ENCODE data around the gene NOXA1. TPM values are rescaled to one million over a fixed set of nuclear protein-coding genes. Genes with fewer than 3 reads are reported as not detected.
"Not testable (repeated sequence)": the region's sequence is repeated elsewhere in the genome, so short reads cannot be mapped to it uniquely, and the experiment has no call there.

Gene NOXA1
- total RNA-seq, 1 donor from 2014 or later = 0.30 TPM

DNA sequence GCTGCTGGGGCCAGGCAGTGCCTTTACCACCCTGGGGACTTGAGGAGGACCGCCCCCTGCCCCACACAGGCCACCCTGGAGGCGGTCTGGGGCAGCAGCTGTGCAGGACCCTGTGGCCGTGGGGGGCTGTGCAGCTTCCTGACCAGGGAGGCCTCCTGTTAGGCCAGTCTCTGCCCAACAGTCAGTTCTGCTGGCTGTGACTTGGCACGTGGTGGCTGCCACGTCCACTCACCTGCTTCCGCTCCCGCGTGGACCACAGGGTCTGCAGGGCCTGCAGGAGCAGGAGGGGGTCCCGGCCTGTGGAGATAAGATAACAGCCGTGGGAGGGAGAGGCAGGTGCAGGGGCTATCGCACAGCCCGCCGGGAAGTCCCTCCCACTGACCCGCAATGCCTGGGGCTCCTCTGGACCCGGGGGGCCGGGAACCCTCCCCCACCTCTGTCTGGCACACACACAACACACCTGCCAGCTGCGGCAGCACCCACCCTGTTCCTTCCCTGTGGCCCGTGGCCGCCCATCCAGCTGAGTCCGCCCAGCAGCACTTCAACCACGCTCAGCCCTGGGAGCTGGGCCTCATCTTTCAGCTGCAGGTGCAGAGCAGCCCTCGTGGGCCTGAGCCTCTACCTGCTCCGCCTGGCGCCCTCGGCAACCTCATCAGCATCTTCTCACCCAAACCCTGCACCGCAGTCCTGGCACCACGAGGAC lies 40.0 kb upstream of the NOXA1 start:
- Mint-ChIP-seq H3K4me1 (no peaks in the 10 kb centered on the region), H3K36me3 (ENCODE audit: low read depth) (peaks cover 5% of the 10 kb centered on the region), H3K4me3 (no peak overlapping the region), H3K27me3 (no peaks in the 10 kb centered on the region), H3K27ac (no peak overlapping the region), H3K9me3 (peaks cover 3% of the 10 kb centered on the region)
- intact Hi-C loops (cut with micrococcal nuclease) = no loop called here
- no peak for DNase-seq

DNA sequence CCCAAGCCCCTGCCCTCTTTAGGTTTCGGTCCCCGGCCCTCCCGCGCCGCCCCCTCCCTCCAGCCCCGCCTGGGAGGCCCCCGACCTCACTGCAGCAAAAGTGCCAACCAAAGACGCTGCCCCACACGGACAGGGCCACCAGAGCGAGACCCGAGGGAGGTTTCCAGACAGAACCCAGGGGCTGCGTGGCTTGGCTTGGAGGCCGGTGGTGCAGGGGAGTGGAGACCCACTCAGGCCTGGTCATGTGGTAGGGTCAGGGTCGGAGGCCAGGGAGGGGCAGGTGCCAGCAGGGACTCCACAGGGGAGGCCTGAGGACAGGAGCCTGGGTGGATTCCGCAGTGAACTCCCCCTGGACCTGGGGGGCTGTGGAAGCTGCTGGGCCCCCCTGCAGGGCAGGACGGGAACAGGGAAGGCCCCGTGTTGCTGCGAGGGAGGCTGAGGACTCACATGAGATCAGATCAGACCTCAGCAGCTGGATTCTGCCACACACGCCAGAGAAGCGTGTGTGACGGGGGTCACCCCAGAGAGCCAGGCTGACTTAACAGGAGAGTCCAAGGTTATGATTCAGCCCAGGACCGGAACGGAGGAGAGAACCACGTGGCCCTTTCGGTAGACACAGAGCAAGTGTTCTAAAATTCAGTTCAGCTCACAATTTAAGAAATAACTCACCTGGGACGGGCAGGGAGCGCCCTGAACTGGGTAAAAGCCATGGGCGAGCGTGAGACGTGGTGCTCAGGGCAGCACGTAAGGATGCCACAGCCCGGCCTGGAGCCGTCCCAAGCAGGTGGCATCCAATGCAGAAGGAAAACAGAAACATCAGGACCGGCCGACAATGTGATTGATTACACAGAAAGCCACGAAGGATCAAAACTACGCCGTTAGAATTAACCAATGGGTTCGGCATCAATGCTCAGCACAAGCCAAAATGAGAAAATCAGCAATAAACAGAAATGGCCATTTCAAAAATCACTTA lies 39.1 kb upstream of the NOXA1 start:
- Mint-ChIP-seq H3K36me3 (ENCODE audit: low read depth) (no peaks in the 10 kb centered on the region), H3K27ac (no peak overlapping the region), H3K4me1 (no peaks in the 10 kb centered on the region), H3K27me3 (no peaks in the 10 kb centered on the region), H3K9me3 (no peaks in the 10 kb centered on the region), H3K4me3 (no peak overlapping the region)
- no peak for DNase-seq
- intact Hi-C loops (cut with micrococcal nuclease) = no loop called here

DNA sequence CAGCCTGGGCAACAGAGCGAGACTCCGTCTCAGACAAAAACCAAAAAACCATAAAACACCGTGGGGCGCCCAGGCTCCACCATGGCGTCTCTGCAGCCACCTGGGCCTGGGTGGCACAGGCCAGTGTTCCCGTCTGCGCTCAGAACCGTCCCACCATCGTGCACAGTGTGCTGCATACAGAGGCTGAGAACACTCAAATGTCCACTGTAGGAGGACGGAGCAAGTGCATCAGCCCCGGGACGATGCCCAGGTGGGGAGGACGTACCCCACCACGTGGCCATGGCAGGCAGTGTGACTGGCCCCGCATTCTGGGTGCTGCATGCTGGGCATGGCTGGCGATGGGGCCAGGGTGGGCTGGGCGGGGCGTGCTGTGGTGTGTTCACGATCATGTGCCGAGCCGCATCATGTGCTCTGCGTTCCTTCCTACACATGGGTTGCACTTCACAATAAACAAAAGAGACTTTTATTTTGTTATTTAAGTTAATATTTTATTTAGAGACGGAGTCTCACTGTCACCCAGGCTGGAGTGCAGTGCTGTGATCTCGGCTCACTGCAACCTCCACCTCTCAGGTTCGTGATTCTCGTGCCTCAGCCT lies 38.0 kb upstream of the NOXA1 start:
- Mint-ChIP-seq H3K9me3 (no peaks in the 10 kb centered on the region), H3K27me3 (no peaks in the 10 kb centered on the region), H3K4me1 (no peaks in the 10 kb centered on the region), H3K27ac (no peak overlapping the region), H3K36me3 (ENCODE audit: low read depth) (no peaks in the 10 kb centered on the region), H3K4me3 (no peak overlapping the region)
- intact Hi-C loops (cut with micrococcal nuclease) = no loop called here
- DNase-seq = no peak

DNA sequence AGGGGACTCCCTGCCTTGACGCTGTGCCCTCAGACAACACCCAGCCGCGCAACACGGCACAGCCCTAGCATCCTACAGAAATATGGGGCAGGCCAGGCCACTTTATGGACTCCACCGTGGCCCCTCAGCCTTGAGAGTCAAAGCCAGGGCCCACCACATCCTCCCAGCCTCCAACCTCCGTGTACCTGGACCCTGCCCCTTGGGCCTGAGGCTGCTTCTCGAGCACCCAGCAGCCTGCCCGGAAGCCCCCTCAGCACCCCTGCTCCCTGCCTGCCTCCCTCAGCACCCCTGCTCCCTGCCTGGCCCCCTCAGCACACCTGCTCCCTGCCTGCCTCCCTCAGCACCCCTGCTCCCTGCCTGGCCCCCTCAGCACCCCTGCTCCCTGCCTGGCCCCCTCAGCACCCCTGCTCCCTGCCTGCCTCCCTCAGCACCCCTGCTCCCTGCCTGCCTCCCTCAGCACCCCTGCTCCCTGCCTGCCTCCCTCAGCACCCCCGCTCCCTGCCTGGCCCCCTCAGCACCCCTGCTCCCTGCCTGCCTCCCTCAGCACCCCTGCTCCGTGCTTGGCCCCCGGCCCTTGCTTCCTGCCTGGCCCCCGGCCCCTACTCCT lies 36.6 kb upstream of the NOXA1 start:
- H3K9me3 Mint-ChIP-seq, DNase-seq: not testable (repeated sequence)

DNA sequence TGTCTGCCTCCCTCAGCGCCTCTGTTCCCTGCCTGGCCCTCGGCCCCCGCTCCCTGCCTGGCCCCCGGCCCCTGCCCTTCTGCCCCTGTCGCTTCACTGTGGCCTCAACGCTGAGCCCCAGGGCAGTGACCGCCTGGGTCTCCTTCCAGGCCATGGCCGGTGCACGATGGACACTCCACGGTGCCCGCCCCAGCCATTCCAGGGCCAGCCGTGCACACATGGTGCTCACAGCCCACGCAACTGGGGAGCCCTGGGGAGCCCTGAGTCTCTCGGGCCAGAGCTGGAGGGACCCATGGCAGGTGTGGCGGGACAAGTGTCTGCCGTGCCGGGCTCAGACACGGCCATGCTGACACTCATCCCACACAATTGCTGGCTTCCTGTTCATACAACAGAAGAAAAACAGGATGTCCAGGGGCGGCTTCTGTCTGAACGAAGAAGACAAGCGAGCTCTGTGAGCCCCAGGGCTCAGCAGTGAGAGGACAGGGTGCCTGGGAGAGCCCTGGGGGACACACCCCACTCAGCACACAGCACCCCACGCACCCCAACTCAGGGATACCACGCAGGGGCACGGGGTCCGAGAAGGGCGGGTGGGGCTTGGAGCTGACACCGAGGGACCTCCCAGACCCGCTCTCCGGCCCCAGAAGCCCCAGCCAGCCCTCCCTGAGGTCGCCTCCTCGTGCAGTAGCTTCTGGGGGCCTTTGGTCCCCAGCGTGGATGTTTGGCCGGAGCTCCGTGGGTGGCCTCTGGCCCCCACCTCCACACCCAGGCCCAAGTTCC lies 35.9 kb upstream of the NOXA1 start:
- no peaks in the 10 kb centered on the region for H3K36me3 Mint-ChIP-seq (ENCODE audit: low read depth)
- peak overlapping the region; percentile 40 for H3K27ac Mint-ChIP-seq
- H3K4me1 Mint-ChIP-seq = no peaks in the 10 kb centered on the region
- peak; percentile 65 for DNase-seq
- H3K9me3 Mint-ChIP-seq = no peaks in the 10 kb centered on the region
- no peaks in the 10 kb centered on the region for H3K27me3 Mint-ChIP-seq
- no peak overlapping the region for H3K4me3 Mint-ChIP-seq
- intact Hi-C loops (cut with micrococcal nuclease) = no loop called here

More for the DNA sequence above, 36.6 kb upstream of the NOXA1 start:
- H3K4me3 Mint-ChIP-seq; H3K36me3 Mint-ChIP-seq (ENCODE audit: low read depth); H3K27ac Mint-ChIP-seq; intact Hi-C loops (cut with micrococcal nuclease); H3K27me3 Mint-ChIP-seq; H3K4me1 Mint-ChIP-seq: not testable (repeated sequence)

DNA sequence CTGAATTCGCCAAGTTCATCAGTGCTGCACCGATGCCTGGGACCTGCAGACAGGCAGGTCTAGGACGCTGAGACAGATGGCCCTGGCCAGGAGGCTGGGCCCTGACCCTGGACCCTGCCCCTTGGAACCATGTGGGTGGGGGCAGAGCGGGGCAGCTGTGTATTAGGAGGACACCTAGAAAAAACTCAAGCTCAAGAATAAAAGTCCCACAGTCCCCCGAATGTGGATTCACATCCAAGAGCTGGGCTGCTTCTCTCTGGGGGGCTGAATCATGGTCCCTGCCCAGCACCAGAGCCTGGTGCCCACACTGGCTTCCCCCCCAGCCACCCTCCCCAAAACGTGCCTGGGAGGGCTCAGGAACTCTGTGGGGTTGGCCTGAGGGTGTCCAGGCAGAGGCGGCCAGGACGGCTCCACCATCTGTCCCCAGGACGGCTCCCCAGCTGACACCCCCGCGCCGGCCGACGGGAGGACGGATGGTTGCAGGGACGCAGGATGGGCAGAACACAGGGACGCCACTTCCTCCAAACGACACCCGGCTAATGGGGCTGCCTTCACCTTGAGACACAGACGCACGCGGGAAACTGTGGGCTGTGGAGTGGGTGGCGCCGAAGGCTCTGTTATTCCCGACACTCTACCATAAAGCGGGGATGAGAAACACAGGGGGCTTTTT lies 35.2 kb upstream of the NOXA1 start:
- Mint-ChIP-seq H3K27me3 (no peaks in the 10 kb centered on the region), H3K27ac (no peak overlapping the region), H3K9me3 (no peaks in the 10 kb centered on the region), H3K4me1 (no peaks in the 10 kb centered on the region), H3K36me3 (ENCODE audit: low read depth) (no peaks in the 10 kb centered on the region), H3K4me3 (no peak overlapping the region)
- intact Hi-C loops (cut with micrococcal nuclease) = no loop called here
- DNase-seq = no peak

DNA sequence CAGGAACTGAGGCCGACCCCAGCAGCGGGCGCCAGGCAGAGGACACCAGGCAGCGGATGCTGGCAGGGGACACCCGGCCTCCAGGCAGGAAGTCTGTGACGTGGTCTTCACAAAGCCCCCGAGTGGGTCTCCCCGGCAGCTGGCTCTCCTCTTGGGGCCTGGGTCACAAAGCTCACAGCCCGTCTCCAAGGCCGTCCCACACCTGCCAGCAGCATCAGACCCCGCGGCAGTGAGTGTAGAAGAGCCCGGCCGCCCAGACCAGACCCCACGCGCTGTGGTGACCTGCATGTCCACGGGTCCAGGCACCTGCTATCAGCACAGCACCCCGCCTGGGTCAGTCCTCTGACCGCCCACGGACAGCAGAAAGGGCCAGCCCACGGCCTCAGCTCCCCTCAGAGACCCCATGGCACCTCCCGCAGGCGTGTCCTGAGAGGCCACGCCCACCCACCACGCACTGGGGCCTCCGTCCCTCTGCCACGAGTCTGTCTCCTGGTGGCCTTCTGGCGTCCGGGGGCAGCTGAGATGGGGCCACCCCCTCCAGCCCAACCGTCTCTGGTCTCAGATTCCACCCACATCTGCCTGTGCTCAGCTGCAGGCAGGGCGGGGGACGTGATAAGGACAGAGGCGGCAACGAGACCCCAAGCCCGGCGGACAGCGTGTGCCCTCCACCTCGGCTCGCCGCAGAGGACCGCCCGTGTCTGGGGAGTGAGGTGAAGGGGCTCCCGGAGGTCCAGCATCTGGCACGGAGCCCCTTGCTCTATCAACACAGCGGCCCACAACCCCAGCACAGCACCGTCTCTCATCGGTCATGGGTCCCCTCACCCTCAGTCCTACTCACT lies 34.4 kb upstream of the NOXA1 start:
- Mint-ChIP-seq H3K27ac (no peak overlapping the region), H3K27me3 (no peaks in the 10 kb centered on the region), H3K36me3 (ENCODE audit: low read depth) (no peaks in the 10 kb centered on the region), H3K4me3 (no peak overlapping the region), H3K4me1 (no peaks in the 10 kb centered on the region), H3K9me3 (no peaks in the 10 kb centered on the region)
- no peak for DNase-seq
- intact Hi-C loops (cut with micrococcal nuclease) = no loop called here

DNA sequence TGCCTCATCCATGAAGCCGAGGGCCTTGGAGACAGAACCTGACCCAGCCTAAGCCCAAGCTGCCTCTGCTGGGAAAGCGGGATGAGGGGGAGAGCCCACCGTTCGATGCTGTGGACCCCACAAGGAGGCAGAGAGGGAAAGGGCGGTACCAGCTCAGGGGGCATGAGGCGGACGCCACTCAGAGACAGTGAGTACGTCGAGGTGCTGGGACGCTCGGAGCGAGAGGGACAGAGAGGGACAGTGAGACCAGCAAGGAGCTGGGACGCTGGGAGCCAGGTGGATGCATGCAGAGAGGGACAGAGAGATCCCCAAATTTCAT lies 33.8 kb upstream of the NOXA1 start:
- intact Hi-C loops (cut with micrococcal nuclease) = no loop called here
- H3K27me3 Mint-ChIP-seq = no peaks in the 10 kb centered on the region
- no peak overlapping the region for H3K4me3 Mint-ChIP-seq
- no peaks in the 10 kb centered on the region for H3K4me1 Mint-ChIP-seq
- no peaks in the 10 kb centered on the region for H3K36me3 Mint-ChIP-seq (ENCODE audit: low read depth)
- H3K27ac Mint-ChIP-seq = no peak overlapping the region
- H3K9me3 Mint-ChIP-seq = no peaks in the 10 kb centered on the region
- no peak for DNase-seq

DNA sequence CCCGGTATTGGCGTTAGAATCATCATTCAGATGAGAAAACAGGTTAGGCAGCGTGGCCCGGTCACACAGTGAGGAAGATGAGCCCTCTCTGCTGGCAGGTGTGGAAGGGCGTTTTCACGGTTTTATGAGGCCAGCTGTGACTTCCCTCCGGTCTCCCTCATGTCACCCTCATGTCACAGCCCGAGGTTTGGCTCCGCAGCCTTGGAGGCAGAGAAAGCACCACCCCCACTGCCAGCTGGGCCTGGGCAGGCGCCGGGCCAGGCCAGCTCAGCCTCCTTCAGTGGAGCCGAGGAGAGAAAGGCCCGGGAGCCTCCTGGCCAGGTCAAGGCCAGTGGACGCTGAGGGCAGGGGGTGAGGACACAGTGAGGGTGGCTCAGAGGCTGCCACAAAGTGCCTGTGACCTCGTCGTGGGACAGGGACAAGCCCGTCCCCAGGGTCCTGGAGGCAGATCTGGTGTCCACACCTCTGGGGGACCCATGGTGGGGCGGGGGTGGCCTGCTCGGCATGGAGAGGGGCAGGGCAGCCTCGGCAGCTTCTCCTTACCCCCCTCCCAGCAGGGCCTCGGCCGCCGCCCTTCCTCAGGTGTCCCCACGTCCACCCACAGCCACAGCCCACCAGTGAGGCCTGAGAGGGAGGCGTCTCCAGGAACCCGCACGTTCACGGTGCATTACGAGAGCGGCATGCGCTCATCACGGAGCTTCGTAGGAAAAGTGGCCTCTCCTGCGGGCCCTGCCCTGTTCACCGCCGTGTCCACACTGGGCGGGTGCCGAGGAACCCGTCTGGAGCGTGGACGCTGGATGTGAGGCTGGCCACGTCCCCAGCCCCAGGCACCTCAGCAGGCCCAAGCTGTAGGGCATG lies 32.4 kb upstream of the NOXA1 start:
- intact Hi-C loops (cut with micrococcal nuclease) = no loop called here
- Mint-ChIP-seq H3K27ac (no peak overlapping the region), H3K36me3 (ENCODE audit: low read depth) (no peaks in the 10 kb centered on the region), H3K27me3 (no peaks in the 10 kb centered on the region), H3K4me1 (no peaks in the 10 kb centered on the region), H3K4me3 (no peak overlapping the region), H3K9me3 (no peaks in the 10 kb centered on the region)
- no peak for DNase-seq

DNA sequence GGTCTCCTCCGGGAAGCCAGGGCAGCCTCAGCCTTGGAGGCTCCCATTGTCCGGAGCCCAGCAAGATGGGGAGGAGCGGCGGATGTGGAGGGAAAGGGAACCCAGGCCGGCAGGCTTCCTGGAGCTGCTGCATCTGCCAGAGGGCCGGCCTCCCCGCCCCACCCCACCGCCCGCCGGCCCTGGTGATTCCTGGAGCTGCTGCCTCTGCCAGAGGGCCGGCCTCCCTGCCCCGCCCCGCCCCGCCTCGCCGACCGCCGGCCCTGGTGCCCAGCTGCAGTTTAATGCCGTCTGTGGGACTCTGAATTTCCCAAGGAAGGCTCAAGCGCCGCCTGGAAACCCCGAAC lies 31.8 kb upstream of the NOXA1 start:
- Mint-ChIP-seq H3K27me3 (no peaks in the 10 kb centered on the region), H3K9me3 (no peaks in the 10 kb centered on the region), H3K4me3 (no peak overlapping the region), H3K4me1 (no peaks in the 10 kb centered on the region), H3K27ac (no peak overlapping the region), H3K36me3 (ENCODE audit: low read depth) (no peaks in the 10 kb centered on the region)
- no peak for DNase-seq
- intact Hi-C loops (cut with micrococcal nuclease) = no loop called here

DNA sequence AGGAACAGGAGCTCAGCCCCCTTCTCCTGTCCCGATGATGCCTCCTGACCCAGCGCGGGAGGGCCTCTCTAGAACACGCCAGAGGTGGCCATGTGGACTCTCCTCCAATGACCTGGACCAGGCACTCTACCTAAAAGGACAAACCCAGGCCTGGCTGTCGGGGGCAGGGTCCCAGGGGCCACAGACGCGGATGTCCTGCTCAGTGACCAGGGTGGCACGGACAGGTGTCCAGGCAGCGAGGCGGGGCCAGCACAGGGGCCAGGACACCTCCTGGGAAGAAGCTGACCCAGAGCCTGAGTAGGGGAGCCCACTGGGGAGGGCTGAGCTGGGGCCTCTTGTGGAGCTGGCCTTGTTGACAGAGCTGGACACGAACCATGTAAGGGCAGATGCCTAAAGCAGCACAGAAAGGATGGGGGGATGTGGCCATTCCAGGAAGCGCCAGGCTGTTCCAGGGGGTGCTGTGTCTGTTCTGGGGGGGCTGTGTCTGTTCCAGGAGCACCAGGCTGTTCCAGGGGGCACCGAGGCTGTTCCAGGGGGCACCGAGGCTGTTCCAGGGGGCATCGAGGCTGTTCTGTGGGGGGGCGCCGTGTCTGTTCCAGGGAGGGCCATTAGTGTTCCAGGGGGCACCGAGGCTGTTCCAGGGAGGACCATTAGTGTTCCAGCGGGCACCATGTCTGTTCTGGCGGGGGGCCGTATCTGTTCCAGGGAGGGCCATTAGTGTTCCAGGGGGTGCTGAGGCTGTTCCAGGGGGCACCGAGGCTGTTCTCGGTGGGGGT lies 30.8 kb upstream of the NOXA1 start:
- peaks cover 2% of the 10 kb centered on the region for H3K4me1 Mint-ChIP-seq
- H3K4me3 Mint-ChIP-seq = no peak overlapping the region
- H3K9me3 Mint-ChIP-seq = no peaks in the 10 kb centered on the region
- DNase-seq = no peak
- H3K27me3 Mint-ChIP-seq = no peaks in the 10 kb centered on the region
- intact Hi-C loops (cut with micrococcal nuclease) = no loop called here
- H3K27ac Mint-ChIP-seq = no peak overlapping the region
- no peaks in the 10 kb centered on the region for H3K36me3 Mint-ChIP-seq (ENCODE audit: low read depth)

Data from activated CD4-positive, alpha-beta T cell treated with anti-CD3 and anti-CD28 coated beads, Interleukin-2, amount 10 ng/mL, durations not matched to agents 24 days and 14 days (primary cell).